RWPE1 (cell line): Measurements from ENCODE around the gene FZD10.

Source experiments
- CTCF ChIA-PET: fragments of 350-600 bp; sonication (Branson Sonifier 250); formaldehyde crosslinking; extraction: SDS; loops from one replicate; lab custom pipeline; 2021; lab: Yijun Ruan, JAX
- POLR2A ChIA-PET: fragments of 400-600 bp; formaldehyde crosslinking; extraction: SDS; loops from one replicate; lab custom pipeline; 2020; ENCODE audit warnings: antibody characterized with exemption; ENCODE audit not compliant: low non-redundant PET; lab: Yijun Ruan, JAX
- DNase-seq: peaks from one replicate; pipeline ENCODE4 v3.0.0; 2012; ENCODE audit warnings: low spot score
- H3K27ac ChIP-seq: fragments of 450-650 bp; 2 replicates; pipeline ENCODE4 v1.5.1; 2017
- TF ChIP-seq, protein P1 (sequence below): fragments of 450-650 bp; conservative IDR thresholded peaks from 2 replicates; pipeline ENCODE4 v1.5.1; 2017; ENCODE audit warnings: low read depth, mild to moderate bottlenecking

The FZD10 gene

DNA sequence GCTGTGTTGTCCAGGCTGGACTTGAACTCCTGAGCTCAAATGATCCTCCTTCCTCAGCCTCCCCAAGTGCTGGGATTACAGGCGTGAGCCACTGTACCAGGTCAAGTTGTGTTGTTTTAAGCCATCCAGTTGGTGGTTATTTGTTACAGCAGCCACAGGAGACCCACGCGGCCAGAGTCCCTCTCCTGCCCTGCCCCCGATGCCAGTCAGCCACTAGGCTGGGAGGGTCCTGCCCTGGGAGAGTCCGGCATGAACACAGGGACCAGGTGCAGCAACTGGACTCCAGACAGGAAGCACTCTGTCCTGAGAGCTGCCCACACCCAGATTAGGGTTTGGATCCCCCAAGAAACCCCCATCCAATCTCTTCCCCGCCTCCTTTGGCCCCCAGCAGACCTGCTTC, 44.1 kb upstream of the FZD10 start:
- TF ChIP-seq, protein P1, sequence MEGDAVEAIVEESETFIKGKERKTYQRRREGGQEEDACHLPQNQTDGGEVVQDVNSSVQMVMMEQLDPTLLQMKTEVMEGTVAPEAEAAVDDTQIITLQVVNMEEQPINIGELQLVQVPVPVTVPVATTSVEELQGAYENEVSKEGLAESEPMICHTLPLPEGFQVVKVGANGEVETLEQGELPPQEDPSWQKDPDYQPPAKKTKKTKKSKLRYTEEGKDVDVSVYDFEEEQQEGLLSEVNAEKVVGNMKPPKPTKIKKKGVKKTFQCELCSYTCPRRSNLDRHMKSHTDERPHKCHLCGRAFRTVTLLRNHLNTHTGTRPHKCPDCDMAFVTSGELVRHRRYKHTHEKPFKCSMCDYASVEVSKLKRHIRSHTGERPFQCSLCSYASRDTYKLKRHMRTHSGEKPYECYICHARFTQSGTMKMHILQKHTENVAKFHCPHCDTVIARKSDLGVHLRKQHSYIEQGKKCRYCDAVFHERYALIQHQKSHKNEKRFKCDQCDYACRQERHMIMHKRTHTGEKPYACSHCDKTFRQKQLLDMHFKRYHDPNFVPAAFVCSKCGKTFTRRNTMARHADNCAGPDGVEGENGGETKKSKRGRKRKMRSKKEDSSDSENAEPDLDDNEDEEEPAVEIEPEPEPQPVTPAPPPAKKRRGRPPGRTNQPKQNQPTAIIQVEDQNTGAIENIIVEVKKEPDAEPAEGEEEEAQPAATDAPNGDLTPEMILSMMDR = no peak
- no peak for DNase-seq
- no peak overlapping the region for H3K27ac ChIP-seq
- CTCF ChIA-PET = no interaction called here
- POLR2A ChIA-PET = no interaction called here

DNA sequence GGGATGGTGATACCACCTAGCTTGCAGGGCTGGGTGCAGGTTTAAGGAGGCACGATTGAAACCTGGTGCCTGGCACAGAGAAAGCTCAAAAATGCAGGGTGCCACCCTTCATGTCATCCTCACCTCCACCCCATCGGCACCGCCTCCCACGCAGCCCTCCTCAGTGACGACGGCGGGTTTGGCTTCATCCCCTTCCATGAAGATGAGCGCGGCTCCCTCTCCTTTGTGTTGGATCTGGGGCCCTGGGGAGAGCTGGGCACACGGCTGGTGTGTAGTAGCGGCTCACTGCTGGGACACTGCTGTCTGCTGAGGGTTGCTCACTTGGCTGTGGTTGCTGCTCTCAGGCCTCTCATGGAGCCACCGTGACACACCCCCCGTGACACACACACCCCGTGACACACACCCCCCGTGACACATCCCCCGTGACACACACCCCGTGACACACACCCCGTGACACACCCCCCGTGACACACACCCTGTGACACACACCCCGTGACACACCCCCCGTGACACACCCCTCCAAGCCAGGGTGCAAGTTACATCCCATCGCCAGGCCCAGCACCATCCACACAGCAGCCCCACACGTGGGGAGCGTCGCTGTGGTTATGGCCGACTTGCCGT, 42.9 kb upstream of the FZD10 start:
- ChIA-PET POLR2A (no interaction called here), CTCF (interaction anchor here (0.6 kb wide), 1 partner anchor 455 kb away, joined by 3 read pairs; no protein-coding TSS in a partner anchor)
- TF ChIP-seq, protein P1 = no peak
- DNase-seq = no peak
- H3K27ac ChIP-seq = no peak overlapping the region

DNA sequence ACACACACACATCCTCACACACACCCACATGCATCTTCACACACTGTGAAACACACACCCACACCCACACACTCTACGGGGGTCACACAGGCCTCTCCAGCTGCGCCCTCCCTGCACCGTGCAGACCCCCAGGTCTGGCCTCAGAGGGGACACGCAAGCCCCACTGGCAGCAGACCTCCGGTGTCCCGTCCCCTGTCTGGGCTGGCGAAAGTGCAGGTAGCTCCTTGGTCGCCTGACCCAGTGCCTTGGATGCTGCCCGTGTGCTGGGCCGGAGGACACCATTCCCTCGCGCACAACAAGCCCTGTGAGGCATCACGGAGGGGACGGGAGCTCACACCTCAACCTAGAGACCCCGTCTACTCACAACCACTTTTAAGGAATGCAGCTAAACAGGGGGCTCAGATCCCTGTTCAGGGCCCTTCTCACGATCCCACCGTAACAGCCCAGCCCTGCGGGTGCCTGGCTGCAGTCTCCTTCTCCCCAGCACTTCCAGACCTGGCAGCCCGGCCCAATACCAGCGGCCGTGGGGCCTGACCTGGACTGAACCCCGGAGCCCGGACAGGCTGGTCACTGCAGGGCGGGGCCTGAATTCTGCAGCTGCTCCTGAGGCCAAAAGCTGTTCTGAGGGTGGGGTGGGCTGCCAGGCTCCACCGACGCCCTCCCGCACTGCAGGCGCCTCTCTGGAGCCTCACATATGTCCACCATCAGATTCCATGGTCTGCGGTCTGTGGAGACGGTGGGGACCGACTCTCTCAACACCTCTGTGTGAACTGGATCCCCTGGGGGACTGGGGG, 42.1 kb upstream of the FZD10 start:
- TF ChIP-seq, protein P1 = no peak
- no peak for DNase-seq
- ChIA-PET CTCF (no interaction called here), POLR2A (interaction anchor here (0.6 kb wide), 1 partner anchor 85 kb away, joined by 3 read pairs; no protein-coding TSS in a partner anchor)
- H3K27ac ChIP-seq = no peak overlapping the region

DNA sequence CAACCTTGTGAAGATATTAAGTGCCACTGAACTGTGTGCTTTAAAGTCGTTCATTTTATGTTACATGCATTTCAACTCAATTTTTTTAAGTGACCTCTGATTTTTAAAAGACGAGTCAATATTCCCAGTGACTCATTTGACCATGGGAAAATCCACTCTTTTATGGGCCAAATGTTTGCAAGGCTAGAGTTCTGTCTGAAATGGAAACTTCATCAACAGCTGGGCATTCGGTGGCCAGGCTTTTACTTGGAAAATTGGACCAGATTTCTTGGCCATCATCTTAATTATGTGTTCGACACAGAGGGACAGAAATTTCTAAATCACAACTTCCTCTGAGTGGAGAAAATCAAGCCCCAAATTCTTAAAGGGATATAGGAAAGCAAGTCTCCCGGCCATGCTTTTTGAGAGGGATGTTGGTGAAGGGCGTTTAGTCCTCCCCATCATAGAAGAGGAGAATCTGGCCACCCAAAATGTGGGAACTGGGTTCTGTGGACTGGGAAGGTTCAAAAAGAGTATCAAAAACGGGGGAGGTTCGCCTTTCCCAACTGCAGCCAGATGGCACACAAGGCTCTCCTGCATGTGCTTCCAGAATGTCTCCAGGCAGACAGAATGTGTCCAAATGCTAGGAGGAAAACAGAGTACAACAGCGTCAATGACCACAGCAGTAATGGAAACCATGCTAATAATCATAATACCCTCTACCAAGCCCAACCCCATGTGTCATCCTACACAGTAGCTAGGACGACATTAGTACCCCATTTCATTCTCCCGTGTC, 40.9 kb upstream of the FZD10 start:
- H3K27ac ChIP-seq = no peak overlapping the region
- DNase-seq = no peak
- TF ChIP-seq, protein P1 = no peak
- POLR2A ChIA-PET = no interaction called here
- CTCF ChIA-PET = no interaction called here

DNA sequence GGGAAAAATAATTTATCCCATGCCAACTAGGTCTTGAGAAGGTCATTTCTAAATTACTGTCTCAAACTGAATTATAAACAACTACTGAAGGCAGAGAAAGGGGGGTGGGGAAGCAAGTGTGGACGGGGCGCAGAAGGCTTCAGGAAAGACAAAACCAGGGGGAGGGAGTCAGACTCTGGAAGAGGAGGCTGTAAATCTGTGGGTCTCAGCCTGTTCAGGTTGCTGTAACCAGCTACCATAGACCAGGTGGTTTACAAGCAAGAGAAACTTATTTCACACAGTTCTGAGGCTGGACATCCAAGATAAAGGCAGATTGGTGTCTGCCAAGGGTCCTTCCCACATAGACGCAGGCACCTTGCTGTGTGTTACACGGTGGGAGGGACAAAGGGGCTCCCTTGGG, 39.9 kb upstream of the FZD10 start:
- TF ChIP-seq, protein P1 = no peak
- ChIA-PET POLR2A (no interaction called here), CTCF (no interaction called here)
- no peak for DNase-seq
- H3K27ac ChIP-seq = no peak overlapping the region

DNA sequence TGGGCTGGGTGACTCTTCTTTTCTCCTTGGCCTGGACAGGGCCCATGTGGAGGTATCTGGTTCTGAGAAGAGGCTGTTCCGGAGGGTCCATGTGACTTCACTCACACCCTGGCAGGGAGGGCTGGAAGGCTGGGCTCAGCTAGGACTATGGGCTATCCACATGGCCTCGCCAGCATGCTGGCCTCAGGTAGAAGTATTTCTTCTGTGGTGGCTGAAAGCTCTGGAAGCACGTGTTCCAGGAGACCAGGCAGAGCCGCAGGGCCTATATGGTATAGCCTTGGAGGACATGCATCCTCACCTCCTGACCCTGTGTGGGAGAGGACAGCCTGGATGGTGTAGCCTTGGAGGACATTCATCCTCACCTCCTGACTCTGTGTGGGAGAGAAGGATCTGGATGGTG, 38.2 kb upstream of the FZD10 start:
- DNase-seq = no peak

More for the DNA sequence above, 38.2 kb upstream of the FZD10 start:
- H3K27ac ChIP-seq = no peak overlapping the region
- TF ChIP-seq, protein P1 = no peak
- ChIA-PET CTCF (no interaction called here), POLR2A (no interaction called here)
